NCI-H146 (cell line): ENCODE measurements around the gene PCDHGB1.
"Not testable (repeated sequence)": the region's sequence is repeated elsewhere in the genome, so short reads cannot be mapped to it uniquely, and the experiment has no call there.

Experiments used
- DNase-seq: peaks from one replicate; lab custom pipeline; 2025; lab: John Stamatoyannopoulos, UW

The PCDHGB1 gene

GRCh38 chr5:141349917-141350619, at the start of gene PCDHGB1:
TSS of gene PCDHGB1 (plus strand) at chr5:141350099. CDS start at chr5:141350261, 162 bp downstream.
- DNase-seq, result peak; percentile 83

GRCh38 chr5:141303756-141304155, 46.1 kb upstream of the PCDHGB1 start, which contains the start of gene SLC25A2:
TSS of gene SLC25A2 (minus strand) at chr5:141304049. CDS start at chr5:141303865, 184 bp downstream.
- DNase-seq, result no peak

- no peak for DNase-seq
Measured at GRCh38 chr5:141306630-141307029, 43.3 kb upstream of the PCDHGB1 start.

GRCh38 chr5:141313711-141314110, 36.2 kb upstream of the PCDHGB1 start:
- DNase-seq, result no peak

- not testable (repeated sequence) for DNase-seq
Measured at GRCh38 chr5:141316963-141317362, 32.9 kb upstream of the PCDHGB1 start.

- no peak for DNase-seq
Measured at GRCh38 chr5:141319202-141319601, 30.7 kb upstream of the PCDHGB1 start.

- DNase-seq, result no peak
Measured at GRCh38 chr5:141319699-141320098, 30.2 kb upstream of the PCDHGB1 start.

- peak; percentile 85 for DNase-seq
Measured at GRCh38 chr5:141320225-141321169, 29.4 kb upstream of the PCDHGB1 start, which contains the start of gene TAF7. TSS of gene TAF7 (minus strand) at chr5:141320784. CDS start at chr5:141320044, 740 bp downstream.

GRCh38 chr5:141322261-141322660, 27.6 kb upstream of the PCDHGB1 start:
- DNase-seq, result no peak

GRCh38 chr5:141326088-141326854, 23.6 kb upstream of the PCDHGB1 start:
- DNase-seq, result peak; percentile 81

GRCh38 chr5:141328231-141328630, 21.7 kb upstream of the PCDHGB1 start:
- no peak for DNase-seq

- DNase-seq, result no peak
Measured at GRCh38 chr5:141330299-141331080, 19.4 kb upstream of the PCDHGB1 start, which contains the start of gene PCDHGA1. TSS of gene PCDHGA1 (plus strand) at chr5:141330514.

GRCh38 chr5:141332571-141332970, 17.3 kb upstream of the PCDHGB1 start:
- DNase-seq, result not testable (repeated sequence)

GRCh38 chr5:141338538-141339306, 11.2 kb upstream of the PCDHGB1 start, which contains the start of gene PCDHGA2:
TSS of gene PCDHGA2 (plus strand) at chr5:141338760.
- DNase-seq, result no peak

- DNase-seq, result not testable (repeated sequence)
Measured at GRCh38 chr5:141340781-141341354, 9.0 kb upstream of the PCDHGB1 start.

GRCh38 chr5:141342773-141343172, 7.1 kb upstream of the PCDHGB1 start:
- DNase-seq, result no peak

- no peak for DNase-seq
Measured at GRCh38 chr5:141343242-141343952, 6.5 kb upstream of the PCDHGB1 start, which contains the start of gene PCDHGA3. TSS of gene PCDHGA3 (plus strand) at chr5:141343829. CDS start at chr5:141344034, 205 bp downstream.

- no peak for DNase-seq
Measured at GRCh38 chr5:141343953-141344463, 5.9 kb upstream of the PCDHGB1 start.

GRCh38 chr5:141345327-141345726, 4.6 kb upstream of the PCDHGB1 start:
- no peak for DNase-seq
